Measurements from ENCODE around the gene APOB. TPM values are rescaled to one million over a fixed set of nuclear protein-coding genes. Genes with fewer than 3 reads are reported as not detected.
A peak's percentile ranks its signal among the peaks of the same experiment; 100 is the strongest.

APOB gene
- total RNA-seq, result 1 to 10 TPM; 3.2 to 5.6 (median 4.3) TPM

DNA sequence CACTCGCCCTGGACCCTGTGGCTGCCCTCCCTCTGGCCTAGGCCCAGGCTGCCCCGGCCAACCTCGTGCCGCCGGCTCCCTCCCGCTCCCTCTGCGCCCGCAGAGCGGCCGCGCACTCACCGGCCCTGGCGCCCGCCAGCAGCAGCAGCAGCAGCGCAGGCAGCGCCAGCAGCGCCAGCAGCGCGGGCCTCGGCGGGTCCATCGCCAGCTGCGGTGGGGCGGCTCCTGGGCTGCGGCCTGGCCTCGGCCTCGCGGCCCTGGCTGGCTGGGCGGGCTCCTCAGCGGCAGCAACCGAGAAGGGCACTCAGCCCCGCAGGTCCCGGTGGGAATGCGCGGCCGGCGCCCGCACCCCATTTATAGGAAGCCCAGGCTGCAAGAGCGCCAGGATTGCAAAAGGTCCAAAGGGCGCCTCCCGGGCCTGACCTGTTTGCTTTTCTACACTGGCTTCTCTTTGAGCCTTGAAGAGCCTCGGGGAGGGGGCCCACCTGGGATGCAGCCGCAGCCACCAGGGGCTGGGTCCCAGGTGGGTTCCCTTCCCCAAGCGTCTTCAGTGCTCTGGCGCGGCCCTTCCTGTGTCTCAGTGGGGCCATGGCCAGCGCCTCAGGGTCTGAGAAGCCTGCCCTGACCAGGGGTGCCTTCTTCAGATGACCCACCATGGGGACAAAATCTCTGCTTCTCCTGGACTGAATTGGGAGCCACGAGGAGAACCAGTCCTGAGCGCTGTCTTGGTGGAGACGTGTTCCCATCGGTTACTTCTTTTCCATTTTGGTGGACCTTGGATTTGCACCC, at the start of gene APOB:
Gene APOB, minus strand, starts transcription at position 330 of the 789 bp plus-strand sequence. Its CDS starts 128 bp downstream, at position 202.
- intact Hi-C loops (cut with DNase I; ENCODE audit: low total_unique reads), result no loop called here
- Histone ChIP-seq H3K4me1 (no peaks in the 10 kb centered on the region), H3K4me3 (peak within 1 kb of the TSS in 2 of 3 donors; percentile 8 to 36), H3K27me3 (peaks cover 0 to 28% of the 10 kb centered on the region in 2 donors), H3K27ac (no peak within 1 kb of the TSS), H3K36me3 (no peaks in the 10 kb centered on the region), H3K9me3 (no peaks in the 10 kb centered on the region)
- TF ChIP-seq CTCF (IDR thresholded peaks at IDR 0.05), result no peak
- no peak for TF ChIP-seq POLR2A (IDR thresholded peaks at IDR 0.05)
- TF ChIP-seq POLR2AphosphoS5 (IDR thresholded peaks at IDR 0.05), result no peak
- no peak for DNase-seq (ENCODE audit: low spot score in 2 of 2)

DNA sequence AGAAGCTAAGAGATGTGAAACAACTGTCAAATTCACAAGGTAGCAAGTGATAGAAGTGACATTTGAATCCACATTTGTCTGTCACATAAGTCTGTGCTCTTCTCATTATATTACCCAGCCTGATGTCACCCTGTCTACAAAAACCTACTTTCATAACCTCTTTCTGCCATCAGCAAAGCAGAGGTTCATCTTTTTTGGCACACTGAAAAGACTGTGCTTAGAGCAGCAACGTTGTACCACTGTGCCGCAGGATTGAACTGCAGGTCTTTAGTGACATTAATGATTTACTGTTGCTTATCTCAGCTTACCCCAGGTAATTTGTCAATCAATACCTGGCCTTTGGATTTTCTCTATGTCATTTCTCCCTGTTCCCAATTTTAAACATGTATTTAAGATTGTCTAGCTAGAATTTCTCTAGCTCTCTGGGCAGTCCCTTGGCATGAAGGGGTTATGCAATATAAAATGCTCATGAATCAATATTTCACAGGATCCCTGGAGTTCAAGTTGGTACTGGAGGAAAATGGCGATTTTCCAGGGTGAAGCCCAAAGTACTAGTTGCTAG, 48.5 kb upstream of the APOB start:
- Histone ChIP-seq H3K36me3 (no peaks in the 10 kb centered on the region), H3K27ac (no peak overlapping the region), H3K4me1 (no peaks in the 10 kb centered on the region), H3K4me3 (no peak overlapping the region), H3K27me3 (no peaks in the 10 kb centered on the region), H3K9me3 (no peaks in the 10 kb centered on the region)
- DNase-seq (ENCODE audit: low spot score in 2 of 2), result no peak
- TF ChIP-seq POLR2AphosphoS5 (IDR thresholded peaks at IDR 0.05), result no peak
- intact Hi-C loops (cut with DNase I; ENCODE audit: low total_unique reads), result no loop called here

GRCh38 chr2:21084401-21084800, 40.5 kb upstream of the APOB start:
- intact Hi-C loops (cut with DNase I; ENCODE audit: low total_unique reads), result no loop called here
- TF ChIP-seq CTCF (IDR thresholded peaks at IDR 0.05) (no peak), POLR2AphosphoS5 (IDR thresholded peaks at IDR 0.05) (no peak), POLR2A (IDR thresholded peaks at IDR 0.05) (no peak)
- Histone ChIP-seq H3K36me3 (no peaks in the 10 kb centered on the region), H3K27ac (no peak overlapping the region), H3K9me3 (peaks cover 0 to 4% of the 10 kb centered on the region in 2 donors), H3K4me3 (no peak overlapping the region), H3K27me3 (no peaks in the 10 kb centered on the region), H3K4me1 (no peaks in the 10 kb centered on the region)
- no peak for DNase-seq (ENCODE audit: low spot score in 2 of 2)

DNA sequence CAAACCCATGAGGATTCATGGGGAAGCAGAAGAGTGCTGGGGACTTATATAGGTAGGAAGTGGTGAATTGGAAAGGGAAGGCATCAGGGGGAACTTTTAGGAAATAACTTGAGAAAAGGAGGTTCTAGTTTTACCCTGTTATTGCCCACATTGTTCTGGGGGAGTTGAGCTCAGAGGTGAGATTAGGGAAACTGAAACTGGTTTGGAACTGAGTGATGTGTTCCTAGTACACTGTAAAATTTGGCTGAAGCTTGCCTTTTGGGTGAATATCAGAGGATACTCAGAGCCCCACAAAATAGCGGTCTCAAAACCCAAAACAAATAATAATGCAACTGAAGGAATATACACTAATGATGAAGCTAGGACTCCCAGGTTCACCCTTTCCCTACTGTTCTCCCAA, 39.6 kb upstream of the APOB start:
- Histone ChIP-seq H3K9me3 (peaks cover 0 to 13% of the 10 kb centered on the region in 2 donors), H3K27ac (no peak overlapping the region), H3K4me3 (no peak overlapping the region), H3K27me3 (no peaks in the 10 kb centered on the region), H3K36me3 (no peaks in the 10 kb centered on the region), H3K4me1 (no peaks in the 10 kb centered on the region)
- intact Hi-C loops (cut with DNase I; ENCODE audit: low total_unique reads), result no loop called here
- DNase-seq (ENCODE audit: low spot score in 2 of 2), result no peak
- TF ChIP-seq POLR2AphosphoS5 (IDR thresholded peaks at IDR 0.05) (no peak), POLR2A (IDR thresholded peaks at IDR 0.05) (no peak), CTCF (IDR thresholded peaks at IDR 0.05) (no peak)

- no peaks in the 10 kb centered on the region for H3K27me3 ChIP-seq
- TF ChIP-seq POLR2AphosphoS5 (IDR thresholded peaks at IDR 0.05) (no peak), CTCF (IDR thresholded peaks at IDR 0.05) (no peak), POLR2A (IDR thresholded peaks at IDR 0.05) (no peak)
- H3K4me3 ChIP-seq, result no peak overlapping the region
- no peak overlapping the region for H3K27ac ChIP-seq
- H3K36me3 ChIP-seq, result no peaks in the 10 kb centered on the region
- peaks cover 0 to 23% of the 10 kb centered on the region in 2 donors for H3K9me3 ChIP-seq
- H3K4me1 ChIP-seq, result no peaks in the 10 kb centered on the region
- intact Hi-C loops (cut with DNase I; ENCODE audit: low total_unique reads), result loop anchor here (5.0 kb wide), 1 partner anchor 891 kb away; no protein-coding TSS in a partner anchor
- no peak for DNase-seq (ENCODE audit: low spot score in 2 of 2)
Observed at GRCh38 chr2:21078296-21078695, 34.4 kb upstream of the APOB start.

All from breast epithelium (tissue), 4 donors.